Peyer's patch (tissue), 4 donors: ENCODE results near the gene OLFML2A.

ENCODE experiments used
- CTCF ChIP-seq, 6 experiments: fragments of 450-650 bp in 4 of 6; fragments of 200-600 bp in 2 of 6; sonication (generic) in 1 of 6; IDR thresholded peaks; one replicate each; pipeline ENCODE4 v1.5.1; 2017 to 2019; ENCODE audit warnings: antibody characterized with exemption in 6 of 6, mild to moderate bottlenecking in 3 of 6, moderate library complexity in 1 of 6
- POLR2A ChIP-seq, 2 donors: fragments of 450-650 bp; IDR thresholded peaks; one replicate each; pipeline ENCODE4 v1.5.1; 2017; ENCODE audit warnings: antibody characterized with exemption in 2 of 2, mild to moderate bottlenecking in 2 of 2, moderate library complexity in 2 of 2

GRCh38 chr9:124766326-124766725 lies 10.6 kb upstream of the OLFML2A start:
- TF ChIP-seq CTCF (IDR thresholded peaks at IDR 0.05) (no peak), POLR2A (IDR thresholded peaks at IDR 0.05) (no peak)
